Glutamatergic neuron (in vitro differentiated cells): Measurements from ENCODE around the gene ACOXL. TPM values are rescaled to one million over a fixed set of nuclear protein-coding genes. Genes with fewer than 3 reads are reported as not detected.

ENCODE experiments used
- DNase-seq: peaks from one replicate; pipeline ENCODE4 v3.0.0; 2022
- H3K27ac Mint-ChIP-seq: one replicate; pipeline ENCODE4 v1.8.0; 2020; ENCODE audit warnings: mild to moderate bottlenecking, mixed read lengths, inconsistent platforms; ENCODE audit not compliant: unreplicated experiment
- H3K27me3 Mint-ChIP-seq: one replicate; pipeline ENCODE4 v1.8.0; 2020; ENCODE audit warnings: mild to moderate bottlenecking, moderate library complexity, mixed read lengths, inconsistent platforms; ENCODE audit not compliant: unreplicated experiment
- H3K36me3 Mint-ChIP-seq: one replicate; pipeline ENCODE4 v1.8.0; 2020; ENCODE audit warnings: mild to moderate bottlenecking, mixed read lengths, inconsistent platforms; ENCODE audit not compliant: unreplicated experiment
- H3K4me1 Mint-ChIP-seq: one replicate; pipeline ENCODE4 v1.8.0; 2020; ENCODE audit warnings: mild to moderate bottlenecking, low read depth, mixed read lengths, inconsistent platforms; ENCODE audit not compliant: unreplicated experiment
- H3K4me3 Mint-ChIP-seq: one replicate; pipeline ENCODE4 v1.8.0; 2020; ENCODE audit warnings: mild to moderate bottlenecking, mixed read lengths, inconsistent platforms; ENCODE audit not compliant: unreplicated experiment
- H3K9me3 Mint-ChIP-seq: one replicate; pipeline ENCODE4 v1.8.0; 2020; ENCODE audit warnings: mild to moderate bottlenecking, moderate library complexity, mixed read lengths, inconsistent platforms; ENCODE audit not compliant: unreplicated experiment
- CTCF ChIP-seq: fragments of 200-600 bp; sonication (generic); IDR thresholded peaks from one replicate; pipeline ENCODE4 v1.5.0; 2021; ENCODE audit not compliant: partially characterized antibody, unreplicated experiment
- total RNA-seq: library from RNA; stranded (reverse); fragmentation: NEBNext Ultra II Directional; extraction: Animal tissue kit (Norgen Biotek cat#: 25700); gene quantifications from one replicate; pipeline ENCODE4 v1.2.1, GENCODE V29; 2021; ENCODE audit not compliant: unreplicated experiment

ACOXL gene
- total RNA-seq, 1 donor from 2014 or later, result 1.4 TPM

- Mint-ChIP-seq H3K4me1 (peaks cover 8% of the 10 kb centered on the region), H3K4me3 (no peak overlapping the region), H3K27me3 (peaks cover 4% of the 10 kb centered on the region), H3K36me3 (no peaks in the 10 kb centered on the region), H3K27ac (peak overlapping the region; percentile 26), H3K9me3 (no peaks in the 10 kb centered on the region)
- DNase-seq, result no peak
- no peak for TF ChIP-seq CTCF
Observed at GRCh38 chr2:110866045-110866444, 133.7 kb downstream of the ACOXL start.

GRCh38 chr2:110866466-110866865 is 134.1 kb downstream of the ACOXL start:
- Mint-ChIP-seq H3K4me3 (no peak overlapping the region), H3K9me3 (no peaks in the 10 kb centered on the region), H3K36me3 (no peaks in the 10 kb centered on the region), H3K27me3 (peaks cover 4% of the 10 kb centered on the region), H3K4me1 (peaks cover 8% of the 10 kb centered on the region), H3K27ac (no peak overlapping the region)
- DNase-seq, result no peak
- TF ChIP-seq CTCF, result no peak

GRCh38 chr2:110867078-110867477 is 134.7 kb downstream of the ACOXL start:
- no peaks in the 10 kb centered on the region for H3K9me3 Mint-ChIP-seq
- DNase-seq, result no peak
- H3K27ac Mint-ChIP-seq, result no peak overlapping the region
- H3K27me3 Mint-ChIP-seq, result peaks cover 7% of the 10 kb centered on the region
- H3K4me3 Mint-ChIP-seq, result no peak overlapping the region
- TF ChIP-seq CTCF, result no peak
- H3K4me1 Mint-ChIP-seq, result peaks cover 6% of the 10 kb centered on the region
- H3K36me3 Mint-ChIP-seq, result no peaks in the 10 kb centered on the region

- TF ChIP-seq CTCF, result no peak
- DNase-seq, result no peak
- Mint-ChIP-seq H3K36me3 (no peaks in the 10 kb centered on the region), H3K27ac (no peak overlapping the region), H3K4me1 (peaks cover 5% of the 10 kb centered on the region), H3K4me3 (no peak overlapping the region), H3K27me3 (peaks cover 7% of the 10 kb centered on the region), H3K9me3 (no peaks in the 10 kb centered on the region)
Observed at GRCh38 chr2:110868971-110869370, 136.6 kb downstream of the ACOXL start.

- no peak for DNase-seq
- no peaks in the 10 kb centered on the region for H3K9me3 Mint-ChIP-seq
- no peak overlapping the region for H3K4me3 Mint-ChIP-seq
- no peak for TF ChIP-seq CTCF
- H3K36me3 Mint-ChIP-seq, result no peaks in the 10 kb centered on the region
- peaks cover 7% of the 10 kb centered on the region for H3K27me3 Mint-ChIP-seq
- no peak overlapping the region for H3K27ac Mint-ChIP-seq
- H3K4me1 Mint-ChIP-seq, result peaks cover 5% of the 10 kb centered on the region
Observed at GRCh38 chr2:110869472-110870446, 137.4 kb downstream of the ACOXL start.
